HL-60 (cell line): Measurements from ENCODE around the gene FYN.

Experiments
- GABPA ChIP-seq: IDR thresholded peaks from 2 replicates; pipeline ENCODE4 v1.6.1; 2012; ENCODE audit warnings: low read depth
- POLR2AphosphoS5 ChIP-seq: IDR thresholded peaks from 2 replicates; pipeline ENCODE4 v1.6.1; 2012; ENCODE audit warnings: low read depth
- TF ChIP-seq, protein P1 (sequence below): IDR thresholded peaks from one replicate; pipeline ENCODE4 v1.5.1; 2011; ENCODE audit warnings: low read length, control low read depth, inconsistent platforms; ENCODE audit not compliant: insufficient read depth
- TF ChIP-seq, protein P2 (sequence below): IDR thresholded peaks from 2 replicates; pipeline ENCODE4 v1.6.1; 2012; ENCODE audit warnings: low read depth; ENCODE audit not compliant: insufficient replicate concordance

DNA sequence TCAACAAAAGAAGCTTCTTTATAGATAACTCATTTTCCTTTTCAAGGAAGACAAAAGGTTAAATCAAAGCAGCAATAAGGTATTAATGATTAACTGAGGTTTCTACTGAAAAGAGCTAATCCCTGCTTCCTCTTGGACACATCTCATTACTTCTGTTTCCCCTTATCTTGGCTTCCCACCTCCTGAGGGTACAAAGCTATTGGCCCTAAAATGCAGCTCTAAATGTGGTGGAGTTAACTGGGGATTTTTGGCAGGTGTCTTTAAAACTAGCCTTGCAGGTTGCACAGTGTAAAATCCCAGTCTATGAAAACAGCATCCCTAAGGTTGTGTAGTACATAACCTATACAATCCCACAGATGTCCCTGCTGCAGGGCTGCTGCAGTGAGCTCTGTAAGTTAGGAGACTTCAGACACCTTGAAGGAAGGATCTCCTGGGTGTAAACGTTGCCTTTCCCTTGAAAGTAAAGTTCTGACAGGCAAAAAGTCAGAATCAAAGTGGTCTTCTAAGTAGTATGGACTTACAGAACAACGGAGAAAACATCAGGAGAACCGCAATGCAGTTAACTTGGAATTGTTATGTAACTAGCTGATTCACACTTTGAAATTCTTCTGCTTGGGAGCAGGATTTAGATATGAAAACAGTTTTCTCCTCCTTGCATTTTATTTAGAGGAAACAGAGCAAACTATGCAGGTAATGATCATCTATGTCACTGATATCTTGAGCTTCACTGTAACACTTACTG lies 195.8 kb downstream of the FYN start:
- TF ChIP-seq, protein P1, sequence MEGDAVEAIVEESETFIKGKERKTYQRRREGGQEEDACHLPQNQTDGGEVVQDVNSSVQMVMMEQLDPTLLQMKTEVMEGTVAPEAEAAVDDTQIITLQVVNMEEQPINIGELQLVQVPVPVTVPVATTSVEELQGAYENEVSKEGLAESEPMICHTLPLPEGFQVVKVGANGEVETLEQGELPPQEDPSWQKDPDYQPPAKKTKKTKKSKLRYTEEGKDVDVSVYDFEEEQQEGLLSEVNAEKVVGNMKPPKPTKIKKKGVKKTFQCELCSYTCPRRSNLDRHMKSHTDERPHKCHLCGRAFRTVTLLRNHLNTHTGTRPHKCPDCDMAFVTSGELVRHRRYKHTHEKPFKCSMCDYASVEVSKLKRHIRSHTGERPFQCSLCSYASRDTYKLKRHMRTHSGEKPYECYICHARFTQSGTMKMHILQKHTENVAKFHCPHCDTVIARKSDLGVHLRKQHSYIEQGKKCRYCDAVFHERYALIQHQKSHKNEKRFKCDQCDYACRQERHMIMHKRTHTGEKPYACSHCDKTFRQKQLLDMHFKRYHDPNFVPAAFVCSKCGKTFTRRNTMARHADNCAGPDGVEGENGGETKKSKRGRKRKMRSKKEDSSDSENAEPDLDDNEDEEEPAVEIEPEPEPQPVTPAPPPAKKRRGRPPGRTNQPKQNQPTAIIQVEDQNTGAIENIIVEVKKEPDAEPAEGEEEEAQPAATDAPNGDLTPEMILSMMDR = no peak
- TF ChIP-seq POLR2AphosphoS5 (no peak), GABPA (no peak)
- TF ChIP-seq, protein P2, sequence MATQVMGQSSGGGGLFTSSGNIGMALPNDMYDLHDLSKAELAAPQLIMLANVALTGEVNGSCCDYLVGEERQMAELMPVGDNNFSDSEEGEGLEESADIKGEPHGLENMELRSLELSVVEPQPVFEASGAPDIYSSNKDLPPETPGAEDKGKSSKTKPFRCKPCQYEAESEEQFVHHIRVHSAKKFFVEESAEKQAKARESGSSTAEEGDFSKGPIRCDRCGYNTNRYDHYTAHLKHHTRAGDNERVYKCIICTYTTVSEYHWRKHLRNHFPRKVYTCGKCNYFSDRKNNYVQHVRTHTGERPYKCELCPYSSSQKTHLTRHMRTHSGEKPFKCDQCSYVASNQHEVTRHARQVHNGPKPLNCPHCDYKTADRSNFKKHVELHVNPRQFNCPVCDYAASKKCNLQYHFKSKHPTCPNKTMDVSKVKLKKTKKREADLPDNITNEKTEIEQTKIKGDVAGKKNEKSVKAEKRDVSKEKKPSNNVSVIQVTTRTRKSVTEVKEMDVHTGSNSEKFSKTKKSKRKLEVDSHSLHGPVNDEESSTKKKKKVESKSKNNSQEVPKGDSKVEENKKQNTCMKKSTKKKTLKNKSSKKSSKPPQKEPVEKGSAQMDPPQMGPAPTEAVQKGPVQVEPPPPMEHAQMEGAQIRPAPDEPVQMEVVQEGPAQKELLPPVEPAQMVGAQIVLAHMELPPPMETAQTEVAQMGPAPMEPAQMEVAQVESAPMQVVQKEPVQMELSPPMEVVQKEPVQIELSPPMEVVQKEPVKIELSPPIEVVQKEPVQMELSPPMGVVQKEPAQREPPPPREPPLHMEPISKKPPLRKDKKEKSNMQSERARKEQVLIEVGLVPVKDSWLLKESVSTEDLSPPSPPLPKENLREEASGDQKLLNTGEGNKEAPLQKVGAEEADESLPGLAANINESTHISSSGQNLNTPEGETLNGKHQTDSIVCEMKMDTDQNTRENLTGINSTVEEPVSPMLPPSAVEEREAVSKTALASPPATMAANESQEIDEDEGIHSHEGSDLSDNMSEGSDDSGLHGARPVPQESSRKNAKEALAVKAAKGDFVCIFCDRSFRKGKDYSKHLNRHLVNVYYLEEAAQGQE = no peak
